SK-N-SH treated with all-trans-retinoic acid at 6 μM for 48 hours (cell line): Measurements from ENCODE around the gene HYAL3.

Experiments
- ARNTL ChIP-seq: fragments of 450-650 bp; formaldehyde crosslinking; IDR thresholded peaks from 2 replicates; pipeline ENCODE4 v1.5.0; 2020; ENCODE audit warnings: low read depth, mild to moderate bottlenecking, moderate library complexity, borderline replicate concordance
- CSDC2 ChIP-seq: fragments of 250-450 bp; sonication (Bioruptor Pico); IDR thresholded peaks from 2 replicates; pipeline ENCODE4 v1.5.0; 2020; ENCODE audit warnings: mild to moderate bottlenecking, moderate library complexity
- ESRRG ChIP-seq: fragments of 250-450 bp; sonication (Bioruptor Pico); IDR thresholded peaks from 2 replicates; pipeline ENCODE4 v1.6.1; 2021; ENCODE audit warnings: mild to moderate bottlenecking
- TSHZ2 ChIP-seq: fragments of 250-450 bp; sonication (Bioruptor Pico); IDR thresholded peaks from 2 replicates; pipeline ENCODE4 v1.5.0; 2020; ENCODE audit warnings: mild to moderate bottlenecking, moderate library complexity

DNA sequence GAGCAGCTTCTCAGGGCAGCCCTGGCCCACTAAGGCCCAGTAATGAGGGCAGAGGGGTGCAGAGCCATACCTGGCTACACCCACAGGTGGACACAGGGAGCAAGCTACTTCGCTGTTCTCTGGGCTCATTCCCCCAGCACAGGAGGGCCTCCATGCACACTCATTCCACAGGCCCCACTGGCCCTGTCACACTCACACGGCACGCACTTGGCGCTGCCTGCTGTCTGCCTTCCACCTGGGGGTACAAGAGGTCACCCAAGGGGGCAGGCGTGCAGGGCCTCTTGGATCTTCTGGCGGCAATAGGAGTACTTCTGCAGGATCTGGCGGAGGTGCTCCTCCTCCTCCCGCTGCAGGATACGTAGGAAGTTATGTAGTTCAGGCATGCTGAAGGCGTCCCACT is 31.1 kb upstream of the HYAL3 start:
- TF ChIP-seq ESRRG (CRISPR knock-in tag) (no peak), ARNTL (CRISPR knock-in tag) (no peak), TSHZ2 (CRISPR knock-in tag) (no peak), CSDC2 (CRISPR knock-in tag) (no peak)
